HG03103 (cell line): ENCODE results near the gene PDZRN4.

Source experiments
- ATAC-seq: cut with Tn5 transposase; IDR thresholded peaks from one replicate; pipeline ENCODE4 v1.9.1; 2021; ENCODE audit warnings: low read depth; ENCODE audit not compliant: unreplicated experiment

The PDZRN4 gene

GRCh38 chr12:41344776-41345470 is 156.8 kb downstream of the PDZRN4 start:
- ATAC-seq: no peak

- ATAC-seq: no peak
These were observed 160.1 kb downstream of the PDZRN4 start for GRCh38 chr12:41348198-41348597.

- ATAC-seq: no peak
These were observed 168.1 kb downstream of the PDZRN4 start for GRCh38 chr12:41356181-41356580.

- no peak for ATAC-seq
These were observed 173.6 kb downstream of the PDZRN4 start for GRCh38 chr12:41361738-41362137.

GRCh38 chr12:41362510-41362909 is 174.4 kb downstream of the PDZRN4 start:
- ATAC-seq: no peak

GRCh38 chr12:41362931-41363330 is 174.8 kb downstream of the PDZRN4 start:
- no peak for ATAC-seq

GRCh38 chr12:41364211-41364610 is 176.1 kb downstream of the PDZRN4 start:
- ATAC-seq: no peak

- no peak for ATAC-seq
These were observed 177.6 kb downstream of the PDZRN4 start for GRCh38 chr12:41365653-41366171.

GRCh38 chr12:41367726-41368405 is 179.7 kb downstream of the PDZRN4 start:
- ATAC-seq: no peak

GRCh38 chr12:41380878-41381277 is 192.8 kb downstream of the PDZRN4 start:
- ATAC-seq: no peak

GRCh38 chr12:41402801-41403200 is 214.7 kb downstream of the PDZRN4 start:
- no peak for ATAC-seq

GRCh38 chr12:41407232-41407799 is 219.2 kb downstream of the PDZRN4 start:
- no peak for ATAC-seq

GRCh38 chr12:41409628-41410027 is 221.5 kb downstream of the PDZRN4 start:
- no peak for ATAC-seq

- ATAC-seq: no peak
These were observed 230.5 kb downstream of the PDZRN4 start for GRCh38 chr12:41418586-41418985.

- no peak for ATAC-seq
These were observed 231.2 kb downstream of the PDZRN4 start for GRCh38 chr12:41419131-41419893.

GRCh38 chr12:41424651-41425050 is 236.5 kb downstream of the PDZRN4 start:
- ATAC-seq: no peak

GRCh38 chr12:41433460-41433859 is 245.3 kb downstream of the PDZRN4 start:
- no peak for ATAC-seq

GRCh38 chr12:41436076-41436475 is 248.0 kb downstream of the PDZRN4 start:
- no peak for ATAC-seq

- no peak for ATAC-seq
These were observed 249.4 kb downstream of the PDZRN4 start for GRCh38 chr12:41437563-41437962.

- no peak for ATAC-seq
These were observed 250.9 kb downstream of the PDZRN4 start for GRCh38 chr12:41438854-41439541.
